Measurements from ENCODE around the gene EEF1AKMT1.
"Not testable (repeated sequence)": the region's sequence is repeated elsewhere in the genome, so short reads cannot be mapped to it uniquely, and the experiment has no call there.

The EEF1AKMT1 gene

DNA sequence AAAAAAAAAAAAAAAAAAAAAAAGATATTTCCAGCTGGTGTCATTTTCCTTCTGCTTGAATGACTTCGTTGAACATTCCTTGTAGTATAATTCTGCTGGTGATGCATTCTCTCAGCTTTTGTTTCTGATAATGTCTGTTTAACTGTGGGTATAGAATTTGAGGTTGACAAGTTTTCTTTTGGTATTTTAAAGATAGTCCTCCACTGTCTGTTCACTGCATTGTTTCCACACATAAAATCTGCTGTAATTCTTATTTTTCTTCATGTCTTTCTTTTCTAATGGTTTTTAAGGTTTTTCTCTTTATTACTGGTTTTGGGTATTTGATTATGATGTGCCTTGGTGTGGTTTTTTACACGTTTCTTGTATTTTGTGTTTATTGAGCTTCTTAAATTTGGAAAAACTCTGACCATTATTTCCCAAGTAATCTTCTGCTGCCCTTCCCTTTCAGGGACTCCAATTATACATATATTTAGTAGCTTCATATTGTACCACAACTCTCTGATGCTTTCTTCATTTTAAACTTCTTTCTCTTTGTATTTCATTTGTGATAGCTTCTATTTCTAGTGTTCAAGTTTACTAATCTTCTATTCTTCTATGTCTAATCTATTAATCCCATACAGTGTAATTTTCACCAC lies 6.3 kb downstream of the EEF1AKMT1 start:
- Mint-ChIP-seq H3K27me3 (no peaks in the 10 kb centered on the region), H3K36me3 (peaks cover 25% of the 10 kb centered on the region), H3K4me1 (peaks cover 4% of the 10 kb centered on the region), H3K9me3 (peaks cover 9% of the 10 kb centered on the region), H3K4me3 (no peak overlapping the region), H3K27ac (peak overlapping the region; percentile 11)
- no peak for ATAC-seq (ENCODE audit: low read depth)
- DNase-seq (ENCODE audit: low spot score in 2 of 2): no peak

DNA sequence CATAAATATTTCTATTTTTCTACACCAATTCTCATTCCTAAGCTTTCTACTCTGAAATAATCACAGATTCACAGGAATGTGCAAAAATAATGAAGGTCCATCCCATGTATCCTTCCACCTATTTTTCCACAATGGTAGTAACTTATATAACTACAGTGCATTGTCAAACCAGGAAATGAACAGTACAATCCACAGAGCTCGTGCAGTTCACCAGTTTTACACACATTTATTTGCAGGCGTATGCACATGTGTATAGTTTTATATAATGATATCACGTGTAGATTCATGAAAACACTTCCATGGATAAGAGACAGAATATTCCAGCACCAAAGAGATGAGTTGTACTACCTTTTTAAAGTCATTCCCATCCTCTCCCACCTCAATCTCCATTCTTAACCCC lies 12.9 kb downstream of the EEF1AKMT1 start:
- no peak overlapping the region for H3K4me3 Mint-ChIP-seq
- peaks cover 7% of the 10 kb centered on the region for H3K9me3 Mint-ChIP-seq
- ATAC-seq (ENCODE audit: low read depth) (no peak), DNase-seq (ENCODE audit: low spot score in 2 of 2) (no peak)
- H3K27me3 Mint-ChIP-seq: no peaks in the 10 kb centered on the region
- peaks cover 12% of the 10 kb centered on the region for H3K36me3 Mint-ChIP-seq
- no peaks in the 10 kb centered on the region for H3K4me1 Mint-ChIP-seq
- no peak overlapping the region for H3K27ac Mint-ChIP-seq

DNA sequence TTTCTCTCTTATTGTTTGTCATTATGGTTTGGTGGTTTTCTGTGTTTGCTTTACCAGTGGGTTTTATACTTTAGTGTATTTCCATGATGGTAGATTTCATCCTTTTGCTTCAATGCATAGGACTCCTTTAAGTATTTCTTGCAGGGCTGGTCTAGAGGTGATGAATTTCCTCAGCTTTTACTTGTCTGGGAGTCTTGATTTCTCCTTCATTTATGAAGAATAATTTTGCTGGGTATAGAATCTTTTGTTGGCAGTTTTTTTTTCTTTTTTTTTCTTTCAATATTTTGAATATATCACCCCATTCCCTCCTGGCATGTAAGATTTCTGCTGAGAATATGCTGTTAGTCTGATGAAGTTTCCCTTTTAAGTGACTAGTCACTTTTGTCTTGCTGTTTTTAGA lies 19.8 kb downstream of the EEF1AKMT1 start:
- DNase-seq (ENCODE audit: low spot score in 2 of 2) (no peak), ATAC-seq (ENCODE audit: low read depth) (no peak)
- Mint-ChIP-seq H3K4me1 (no peaks in the 10 kb centered on the region), H3K27ac (no peak overlapping the region), H3K4me3 (no peak overlapping the region), H3K9me3 (peaks cover 25% of the 10 kb centered on the region), H3K36me3 (peaks cover 35% of the 10 kb centered on the region), H3K27me3 (no peaks in the 10 kb centered on the region)

DNA sequence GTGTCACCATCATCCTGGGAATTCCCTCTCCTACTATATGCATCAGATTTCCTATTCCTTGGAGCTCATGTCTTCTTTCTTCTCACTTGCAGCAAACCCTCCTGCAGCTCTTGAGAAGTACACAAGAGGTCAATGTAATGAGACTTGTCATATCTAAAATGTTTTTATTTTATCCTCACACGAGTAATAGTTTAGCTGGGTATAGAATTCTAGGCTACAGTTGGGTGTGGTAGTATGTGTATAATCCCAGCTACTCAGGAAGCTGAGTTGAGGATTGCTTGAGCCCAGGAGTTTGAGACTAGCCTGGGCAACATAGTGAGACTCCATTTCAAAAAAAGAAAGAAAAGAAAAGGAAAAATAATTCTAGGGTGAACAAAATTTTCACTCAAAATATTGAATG lies 24.4 kb downstream of the EEF1AKMT1 start:
- Mint-ChIP-seq H3K27ac (no peak overlapping the region), H3K4me1 (no peaks in the 10 kb centered on the region), H3K9me3 (peaks cover 24% of the 10 kb centered on the region), H3K4me3 (no peak overlapping the region), H3K27me3 (no peaks in the 10 kb centered on the region), H3K36me3 (peaks cover 35% of the 10 kb centered on the region)
- DNase-seq (ENCODE audit: low spot score in 2 of 2): no peak
- ATAC-seq (ENCODE audit: low read depth): no peak

DNA sequence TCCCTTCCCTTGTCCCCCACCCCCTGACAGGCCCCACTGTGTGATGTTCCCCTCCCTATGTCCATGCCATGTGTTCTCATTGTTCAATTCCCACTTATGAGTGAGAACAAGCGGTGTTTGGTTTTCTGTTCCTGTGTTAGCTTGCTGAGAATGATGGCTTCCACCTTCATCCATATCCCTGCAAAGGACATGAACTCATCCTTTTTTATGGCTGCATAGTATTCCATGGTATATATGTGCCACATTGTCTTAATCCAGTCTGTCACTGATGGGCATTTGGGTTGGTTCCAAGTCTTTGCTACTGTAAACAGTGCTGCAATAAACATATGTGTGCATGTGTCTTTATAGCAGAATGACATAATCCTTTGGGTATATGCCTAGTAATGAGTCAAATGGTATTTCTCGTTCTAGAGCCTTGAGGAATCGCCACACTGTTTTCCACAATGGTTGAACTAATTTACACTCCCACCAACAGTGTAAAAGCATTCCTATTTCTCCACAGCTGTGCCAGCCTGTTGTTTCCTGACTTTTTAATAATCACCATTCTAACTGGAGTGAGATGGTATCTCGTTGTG lies 29.8 kb downstream of the EEF1AKMT1 start:
- H3K27ac Mint-ChIP-seq; H3K9me3 Mint-ChIP-seq; H3K4me1 Mint-ChIP-seq; H3K4me3 Mint-ChIP-seq; DNase-seq (ENCODE audit: low spot score in 2 of 2); ATAC-seq (ENCODE audit: low read depth); H3K27me3 Mint-ChIP-seq: not testable (repeated sequence)
- peaks cover 15% of the 10 kb centered on the region for H3K36me3 Mint-ChIP-seq

DNA sequence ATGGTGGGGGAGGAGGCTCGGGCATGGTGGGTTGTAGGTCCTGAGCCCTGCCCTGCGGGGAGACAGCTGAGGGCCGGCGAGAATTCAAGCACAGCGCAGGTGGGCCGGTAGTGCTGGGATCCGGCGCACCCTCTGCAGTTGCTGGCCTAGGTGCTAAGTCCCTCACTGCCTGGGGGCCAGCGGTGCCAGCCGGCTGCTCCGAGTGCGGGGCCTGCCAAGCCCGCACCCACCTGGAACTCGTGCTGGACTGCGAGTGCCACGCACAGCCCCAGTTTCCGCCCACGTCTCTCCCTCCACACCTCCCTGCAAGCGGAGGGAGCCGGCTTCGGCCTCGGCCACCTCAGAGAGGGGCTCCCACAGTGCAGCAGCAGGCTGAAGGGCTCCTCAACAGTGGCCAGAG lies 33.7 kb downstream of the EEF1AKMT1 start:
- H3K27ac Mint-ChIP-seq: no peak overlapping the region
- peaks cover 8% of the 10 kb centered on the region for H3K36me3 Mint-ChIP-seq
- H3K4me1 Mint-ChIP-seq: no peaks in the 10 kb centered on the region
- DNase-seq (ENCODE audit: low spot score in 2 of 2): no peak
- ATAC-seq (ENCODE audit: low read depth): no peak
- H3K27me3 Mint-ChIP-seq: no peaks in the 10 kb centered on the region
- no peak overlapping the region for H3K4me3 Mint-ChIP-seq
- peaks cover 2% of the 10 kb centered on the region for H3K9me3 Mint-ChIP-seq

DNA sequence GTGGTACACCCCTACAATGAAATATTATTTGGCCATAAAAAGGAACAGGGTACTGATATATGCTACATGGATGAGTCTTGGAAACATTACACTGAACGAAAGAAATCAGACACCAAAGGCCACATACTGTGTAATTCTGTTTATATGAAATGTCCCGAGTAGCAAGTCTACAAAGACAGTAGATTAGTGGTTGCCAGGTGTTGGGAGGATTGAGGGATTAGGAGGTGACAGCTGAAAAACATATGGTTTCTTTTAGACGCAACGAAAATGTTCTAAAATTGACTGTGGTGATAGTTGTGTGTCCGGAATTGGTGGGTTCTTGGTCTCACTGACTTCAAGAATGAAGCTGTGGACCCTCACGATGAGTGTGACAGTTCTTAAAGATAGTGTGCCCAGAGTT lies 35.1 kb downstream of the EEF1AKMT1 start:
- Mint-ChIP-seq H3K27ac (no peak overlapping the region), H3K4me1 (no peaks in the 10 kb centered on the region), H3K9me3 (peaks cover 2% of the 10 kb centered on the region), H3K4me3 (no peak overlapping the region), H3K36me3 (peaks cover 8% of the 10 kb centered on the region), H3K27me3 (no peaks in the 10 kb centered on the region)
- DNase-seq (ENCODE audit: low spot score in 2 of 2) (no peak), ATAC-seq (ENCODE audit: low read depth) (no peak)

DNA sequence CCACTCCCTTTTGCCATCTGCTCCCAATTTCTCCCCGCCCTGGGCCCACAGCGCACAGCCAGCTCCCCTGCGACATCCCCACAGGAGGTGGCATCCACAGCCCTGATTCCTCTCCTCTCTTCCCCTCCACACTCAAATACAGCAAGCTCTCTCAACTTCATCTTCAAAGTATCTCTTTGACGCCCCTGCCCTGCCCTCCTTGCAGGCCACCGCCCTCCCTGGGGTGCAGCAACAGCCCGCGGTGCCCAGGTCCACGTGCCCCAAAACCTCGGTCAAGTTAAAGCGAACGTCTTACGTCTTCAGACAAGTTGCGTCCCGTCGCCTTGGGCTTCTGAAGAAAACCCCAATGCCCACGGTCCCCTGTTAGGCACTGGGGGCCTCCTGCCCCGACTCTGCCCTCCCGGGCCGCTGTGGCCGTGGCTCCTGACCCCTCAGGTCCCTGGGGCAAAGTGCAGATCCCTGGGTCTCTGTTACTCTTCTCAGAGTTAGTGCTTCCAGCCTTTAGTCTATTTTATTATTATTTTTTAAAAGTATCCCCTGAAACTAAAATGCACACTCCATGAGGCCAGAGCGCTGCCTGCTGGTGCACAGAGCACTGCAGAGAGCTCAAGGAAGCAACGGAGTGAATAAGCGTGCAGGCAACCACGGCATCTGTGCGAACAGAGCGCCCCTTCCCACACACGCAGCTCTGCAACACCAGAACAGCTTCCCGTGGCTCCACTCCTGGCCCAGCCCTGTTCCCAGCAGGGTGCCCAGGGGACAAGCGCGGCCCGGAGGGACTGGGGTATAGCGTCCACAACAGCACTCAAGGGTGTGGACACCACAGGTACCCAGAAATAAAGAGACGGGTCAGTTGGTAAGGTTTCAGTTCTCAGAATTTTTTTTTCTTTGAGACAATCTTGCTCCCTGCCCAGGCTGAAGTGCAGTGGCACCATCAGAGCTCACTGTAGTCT lies 43.9 kb downstream of the EEF1AKMT1 start:
- Mint-ChIP-seq H3K4me1 (no peaks in the 10 kb centered on the region), H3K27ac (no peak overlapping the region), H3K9me3 (no peaks in the 10 kb centered on the region), H3K4me3 (no peak overlapping the region), H3K27me3 (no peaks in the 10 kb centered on the region), H3K36me3 (peaks cover 18% of the 10 kb centered on the region)
- no peak for ATAC-seq (ENCODE audit: low read depth)
- no peak for DNase-seq (ENCODE audit: low spot score in 2 of 2)

DNA sequence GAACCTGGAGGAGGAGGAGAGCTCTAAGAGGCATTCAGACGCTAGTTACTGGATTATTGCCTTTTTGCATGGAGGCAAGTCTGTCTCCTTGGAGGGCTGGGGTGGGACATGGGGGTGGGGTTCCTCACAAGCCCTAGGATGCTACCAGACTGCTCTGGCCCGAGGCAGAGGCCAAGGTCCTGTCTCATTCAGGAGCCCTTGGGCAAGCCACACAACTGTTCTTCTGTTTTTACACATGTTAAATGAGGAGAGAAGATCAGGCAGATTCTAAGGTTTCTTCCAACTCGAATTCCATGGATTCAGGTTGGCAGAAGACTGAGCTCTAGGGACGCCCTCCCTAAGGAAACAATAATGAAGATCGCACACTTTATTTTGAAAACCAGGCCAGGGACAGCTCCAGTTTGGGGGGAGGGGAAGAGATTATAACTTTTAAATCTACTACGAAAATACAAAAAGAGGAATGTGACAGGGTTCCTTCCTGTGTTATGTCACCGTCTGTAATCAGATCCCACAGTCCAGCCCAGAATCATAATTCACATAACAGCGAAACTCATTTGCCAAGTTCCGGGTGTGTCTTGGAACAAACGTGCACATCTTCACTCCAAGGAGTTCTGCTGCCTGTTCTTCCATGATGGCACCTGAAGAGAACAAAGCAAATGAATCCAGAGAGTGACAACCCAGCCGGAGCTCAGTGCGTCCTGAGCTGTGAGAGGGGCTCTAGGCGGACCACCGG lies 45.0 kb downstream of the EEF1AKMT1 start:
- Mint-ChIP-seq H3K27ac (no peak overlapping the region), H3K36me3 (peaks cover 18% of the 10 kb centered on the region), H3K4me1 (no peaks in the 10 kb centered on the region), H3K27me3 (no peaks in the 10 kb centered on the region), H3K9me3 (no peaks in the 10 kb centered on the region), H3K4me3 (no peak overlapping the region)
- ATAC-seq (ENCODE audit: low read depth): no peak
- no peak for DNase-seq (ENCODE audit: low spot score in 2 of 2)

DNA sequence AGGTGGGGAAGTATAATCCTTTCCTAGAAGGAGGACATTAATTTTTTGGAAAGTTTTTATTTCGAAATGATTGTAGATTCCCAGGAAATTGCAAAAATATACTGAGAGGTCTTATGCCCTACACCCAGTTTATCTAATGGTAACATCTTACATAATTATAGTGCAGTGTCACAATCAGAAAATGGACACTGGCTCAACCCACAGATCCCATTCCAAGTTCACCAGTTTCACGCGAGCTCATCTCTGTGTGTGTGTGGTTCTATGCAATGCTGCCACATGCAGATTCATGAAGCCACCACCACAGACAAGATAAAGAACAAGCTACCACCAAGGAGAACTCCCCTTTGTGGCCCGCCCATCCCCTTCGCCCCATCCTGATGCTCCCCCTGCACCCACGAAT lies 45.9 kb downstream of the EEF1AKMT1 start:
- DNase-seq (ENCODE audit: low spot score in 2 of 2) (no peak), ATAC-seq (ENCODE audit: low read depth) (no peak)
- Mint-ChIP-seq H3K27me3 (no peaks in the 10 kb centered on the region), H3K4me1 (no peaks in the 10 kb centered on the region), H3K36me3 (peaks cover 18% of the 10 kb centered on the region), H3K4me3 (no peak overlapping the region), H3K9me3 (no peaks in the 10 kb centered on the region), H3K27ac (no peak overlapping the region)

DNA sequence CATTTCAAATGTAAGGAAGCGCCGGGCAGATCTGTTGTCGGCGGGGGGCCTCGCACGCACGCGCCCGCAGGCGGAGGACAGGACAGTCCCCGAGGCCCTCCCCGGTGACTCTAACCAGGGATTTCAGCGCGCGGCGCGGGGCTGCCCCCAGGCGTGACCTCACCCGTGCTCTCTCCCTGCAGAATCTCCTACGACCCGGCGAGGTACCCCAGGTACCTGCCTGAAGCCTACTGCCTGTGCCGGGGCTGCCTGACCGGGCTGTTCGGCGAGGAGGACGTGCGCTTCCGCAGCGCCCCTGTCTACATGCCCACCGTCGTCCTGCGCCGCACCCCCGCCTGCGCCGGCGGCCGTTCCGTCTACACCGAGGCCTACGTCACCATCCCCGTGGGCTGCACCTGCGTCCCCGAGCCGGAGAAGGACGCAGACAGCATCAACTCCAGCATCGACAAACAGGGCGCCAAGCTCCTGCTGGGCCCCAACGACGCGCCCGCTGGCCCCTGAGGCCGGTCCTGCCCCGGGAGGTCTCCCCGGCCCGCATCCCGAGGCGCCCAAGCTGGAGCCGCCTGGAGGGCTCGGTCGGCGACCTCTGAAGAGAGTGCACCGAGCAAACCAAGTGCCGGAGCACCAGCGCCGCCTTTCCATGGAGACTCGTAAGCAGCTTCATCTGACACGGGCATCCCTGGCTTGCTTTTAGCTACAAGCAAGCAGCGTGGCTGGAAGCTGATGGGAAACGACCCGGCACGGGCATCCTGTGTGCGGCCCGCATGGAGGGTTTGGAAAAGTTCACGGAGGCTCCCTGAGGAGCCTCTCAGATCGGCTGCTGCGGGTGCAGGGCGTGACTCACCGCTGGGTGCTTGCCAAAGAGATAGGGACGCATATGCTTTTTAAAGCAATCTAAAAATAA lies 52.1 kb downstream of the EEF1AKMT1 start:
- Mint-ChIP-seq H3K4me1 (peaks cover 2% of the 10 kb centered on the region), H3K36me3 (no peaks in the 10 kb centered on the region), H3K27ac (no peak overlapping the region), H3K4me3 (peak overlapping the region; percentile 11), H3K9me3 (no peaks in the 10 kb centered on the region), H3K27me3 (peaks cover 5% of the 10 kb centered on the region)
- peak; percentile 53 for ATAC-seq (ENCODE audit: low read depth)
- no peak for DNase-seq (ENCODE audit: low spot score in 2 of 2)

DNA sequence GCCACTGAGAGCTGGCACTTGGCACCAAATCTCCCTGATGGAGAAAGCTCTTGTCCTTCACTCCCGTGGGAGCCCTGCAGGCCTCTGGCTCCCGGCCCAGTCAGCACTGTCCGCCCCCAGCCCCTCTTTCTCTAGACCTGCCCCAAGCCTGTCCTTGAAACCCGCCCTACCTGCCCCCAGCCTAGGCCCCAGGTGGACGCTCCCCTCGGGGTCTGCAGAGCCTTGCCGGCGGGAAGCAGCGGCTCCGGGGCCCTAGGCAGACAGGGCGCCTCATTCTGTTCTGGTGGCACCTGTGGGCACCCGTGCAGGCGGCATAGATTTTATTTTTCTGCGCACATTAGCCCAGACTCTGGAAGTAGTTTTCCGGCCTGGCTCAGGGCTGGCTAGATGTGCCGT lies 52.7 kb downstream of the EEF1AKMT1 start:
- no peaks in the 10 kb centered on the region for H3K9me3 Mint-ChIP-seq
- DNase-seq (ENCODE audit: low spot score in 2 of 2) (no peak), ATAC-seq (ENCODE audit: low read depth) (no peak)
- H3K4me3 Mint-ChIP-seq: no peak overlapping the region
- H3K27me3 Mint-ChIP-seq: peaks cover 5% of the 10 kb centered on the region
- H3K36me3 Mint-ChIP-seq: no peaks in the 10 kb centered on the region
- no peak overlapping the region for H3K27ac Mint-ChIP-seq
- H3K4me1 Mint-ChIP-seq: peaks cover 2% of the 10 kb centered on the region

DNA sequence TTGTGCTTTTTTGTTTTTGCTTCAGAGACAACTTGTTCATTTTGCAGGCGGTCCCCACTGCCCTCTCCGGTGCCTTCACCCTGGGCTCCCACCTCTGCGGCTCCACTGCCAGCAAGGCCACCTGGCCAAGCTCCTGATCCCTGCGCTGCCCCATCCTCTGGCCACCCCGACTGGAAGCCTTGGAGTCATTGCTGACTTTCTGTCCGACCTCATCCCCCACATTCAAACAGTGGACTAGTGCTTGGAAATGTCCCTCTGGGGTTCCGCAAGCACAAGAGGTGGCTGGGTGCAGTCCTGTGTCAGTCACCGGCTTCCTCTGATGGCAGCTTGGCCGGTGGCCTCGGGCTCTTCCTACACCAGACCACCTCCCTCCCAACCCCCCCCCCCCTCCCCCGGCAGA lies 53.3 kb downstream of the EEF1AKMT1 start:
- H3K27ac Mint-ChIP-seq: no peak overlapping the region
- peaks cover 2% of the 10 kb centered on the region for H3K4me1 Mint-ChIP-seq
- H3K27me3 Mint-ChIP-seq: peaks cover 5% of the 10 kb centered on the region
- no peak for DNase-seq (ENCODE audit: low spot score in 2 of 2)
- no peaks in the 10 kb centered on the region for H3K36me3 Mint-ChIP-seq
- no peak overlapping the region for H3K4me3 Mint-ChIP-seq
- ATAC-seq (ENCODE audit: low read depth): no peak
- no peaks in the 10 kb centered on the region for H3K9me3 Mint-ChIP-seq
